ENCODE data around the gene METTL23. TPM values are rescaled to one million over a fixed set of nuclear protein-coding genes. Genes with fewer than 3 reads are reported as not detected.

The METTL23 gene
- total RNA-seq, 4 donors from 2014 or later: 11.2 to 34.1 (median 24.7) TPM; not detected in 1

DNA sequence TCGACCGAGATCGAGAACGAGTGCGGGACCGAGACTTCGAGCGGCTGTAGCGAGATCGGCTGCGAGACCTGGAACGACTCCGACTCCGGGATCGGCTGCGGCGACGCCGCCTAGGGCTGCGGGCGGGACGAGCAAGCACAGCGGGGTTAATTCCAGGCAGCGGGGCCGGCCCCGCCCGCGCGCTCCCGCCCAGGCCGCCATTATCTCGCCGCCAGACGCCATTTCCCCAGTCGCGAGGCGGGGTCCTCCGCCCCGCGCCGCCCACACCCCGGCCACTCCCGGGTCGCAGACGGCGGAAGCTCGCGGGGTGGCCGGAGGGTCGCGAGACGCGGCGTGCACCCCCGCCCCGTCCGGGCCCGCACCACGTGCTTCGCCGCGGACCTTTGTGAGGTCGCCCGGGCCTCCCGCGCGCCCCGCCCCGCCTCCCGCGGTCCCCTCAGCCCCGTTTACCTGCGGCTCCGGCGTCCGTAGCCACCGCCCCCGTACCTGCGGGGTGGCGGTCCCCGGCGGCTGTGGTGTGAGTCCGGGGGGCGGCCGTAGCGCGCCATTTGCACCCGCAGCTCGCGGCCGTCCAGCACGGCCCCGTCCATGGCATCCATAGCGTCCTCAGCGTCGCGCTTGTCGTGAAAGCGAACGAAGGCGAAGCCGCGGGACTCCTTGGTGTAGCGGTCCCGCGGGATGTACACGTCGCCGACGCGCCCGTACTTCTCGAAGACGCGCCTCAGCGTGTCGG lies 9.9 kb downstream of the METTL23 start:
- no peaks in the 10 kb centered on the region for H3K9me3 ChIP-seq
- peaks cover 37 to 76% (median 47%) of the 10 kb centered on the region in 4 donors for H3K4me1 ChIP-seq
- H3K27ac ChIP-seq: peak overlapping the region; percentile 99 to 100 (median 100)
- in situ Hi-C loops (cut with MboI; ENCODE audit: low pct_ligation_motif_present in 1 of 4, low pct_unique_long_range_greater_than_20kb in 1 of 4, low sequenced_read_pairs in 3 of 4) (no loop called here), intact Hi-C loops (cut with DNase I; ENCODE audit: low total_unique reads) (no loop called here)
- DNase-seq: peak; percentile 82
- H3K27me3 ChIP-seq: no peaks in the 10 kb centered on the region
- H3K36me3 ChIP-seq: peaks cover 0 to 37% (median 10%) of the 10 kb centered on the region in 4 donors
- 1% methylated on average over 54 of the region's 117 CpGs; no CpG with 5 or more reads in 1 of the 2 donors for WGBS, 2 donors (ENCODE audit: low coverage in 1 of 2)
- peak overlapping the region; percentile 82 to 100 (median 93) for H3K4me3 ChIP-seq
- TF ChIP-seq, protein P1, sequence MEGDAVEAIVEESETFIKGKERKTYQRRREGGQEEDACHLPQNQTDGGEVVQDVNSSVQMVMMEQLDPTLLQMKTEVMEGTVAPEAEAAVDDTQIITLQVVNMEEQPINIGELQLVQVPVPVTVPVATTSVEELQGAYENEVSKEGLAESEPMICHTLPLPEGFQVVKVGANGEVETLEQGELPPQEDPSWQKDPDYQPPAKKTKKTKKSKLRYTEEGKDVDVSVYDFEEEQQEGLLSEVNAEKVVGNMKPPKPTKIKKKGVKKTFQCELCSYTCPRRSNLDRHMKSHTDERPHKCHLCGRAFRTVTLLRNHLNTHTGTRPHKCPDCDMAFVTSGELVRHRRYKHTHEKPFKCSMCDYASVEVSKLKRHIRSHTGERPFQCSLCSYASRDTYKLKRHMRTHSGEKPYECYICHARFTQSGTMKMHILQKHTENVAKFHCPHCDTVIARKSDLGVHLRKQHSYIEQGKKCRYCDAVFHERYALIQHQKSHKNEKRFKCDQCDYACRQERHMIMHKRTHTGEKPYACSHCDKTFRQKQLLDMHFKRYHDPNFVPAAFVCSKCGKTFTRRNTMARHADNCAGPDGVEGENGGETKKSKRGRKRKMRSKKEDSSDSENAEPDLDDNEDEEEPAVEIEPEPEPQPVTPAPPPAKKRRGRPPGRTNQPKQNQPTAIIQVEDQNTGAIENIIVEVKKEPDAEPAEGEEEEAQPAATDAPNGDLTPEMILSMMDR (IDR thresholded peaks at IDR 0.05): peak; percentile 20 to 57 (median 31)
- TF ChIP-seq POLR2A (IDR thresholded peaks at IDR 0.05): peak; percentile 50
- TF ChIP-seq POLR2AphosphoS5 (IDR thresholded peaks at IDR 0.05): peak in 2 of 3 donors; percentile 64 to 65
- TF ChIP-seq EP300 (IDR thresholded peaks at IDR 0.05; ENCODE audit: low read depth): no peak

GRCh38 chr17:76737082-76737675 lies 10.5 kb downstream of the METTL23 start, which contains the start of gene SRSF2:
SRSF2 (minus strand) TSS chr17:76737331; CDS start chr17:76737160, 171 bp downstream.
- H3K9me3 ChIP-seq: no peaks in the 10 kb centered on the region
- peak within 1 kb of the TSS; percentile 82 to 100 (median 93) for H3K4me3 ChIP-seq
- H3K4me1 ChIP-seq: peaks cover 30 to 70% (median 46%) of the 10 kb centered on the region in 4 donors
- WGBS, 2 donors (ENCODE audit: low coverage in 1 of 2): 0 to 1% methylated on average over 1 to 60 of the region's 60 CpGs
- in situ Hi-C loops (cut with MboI; ENCODE audit: low pct_ligation_motif_present in 1 of 4, low pct_unique_long_range_greater_than_20kb in 1 of 4, low sequenced_read_pairs in 3 of 4) (no loop called here), intact Hi-C loops (cut with DNase I; ENCODE audit: low total_unique reads) (no loop called here)
- no peaks in the 10 kb centered on the region for H3K27me3 ChIP-seq
- peak within 1 kb of the TSS; percentile 99 to 100 (median 100) for H3K27ac ChIP-seq
- DNase-seq: peak; percentile 98
- TF ChIP-seq POLR2A (IDR thresholded peaks at IDR 0.05) (peak; percentile 100), POLR2AphosphoS5 (IDR thresholded peaks at IDR 0.05) (peak; percentile 99 to 100 (median 100))
- TF ChIP-seq, protein P1 (IDR thresholded peaks at IDR 0.05): no peak
- H3K36me3 ChIP-seq: peaks cover 0 to 40% (median 13%) of the 10 kb centered on the region in 4 donors

DNA sequence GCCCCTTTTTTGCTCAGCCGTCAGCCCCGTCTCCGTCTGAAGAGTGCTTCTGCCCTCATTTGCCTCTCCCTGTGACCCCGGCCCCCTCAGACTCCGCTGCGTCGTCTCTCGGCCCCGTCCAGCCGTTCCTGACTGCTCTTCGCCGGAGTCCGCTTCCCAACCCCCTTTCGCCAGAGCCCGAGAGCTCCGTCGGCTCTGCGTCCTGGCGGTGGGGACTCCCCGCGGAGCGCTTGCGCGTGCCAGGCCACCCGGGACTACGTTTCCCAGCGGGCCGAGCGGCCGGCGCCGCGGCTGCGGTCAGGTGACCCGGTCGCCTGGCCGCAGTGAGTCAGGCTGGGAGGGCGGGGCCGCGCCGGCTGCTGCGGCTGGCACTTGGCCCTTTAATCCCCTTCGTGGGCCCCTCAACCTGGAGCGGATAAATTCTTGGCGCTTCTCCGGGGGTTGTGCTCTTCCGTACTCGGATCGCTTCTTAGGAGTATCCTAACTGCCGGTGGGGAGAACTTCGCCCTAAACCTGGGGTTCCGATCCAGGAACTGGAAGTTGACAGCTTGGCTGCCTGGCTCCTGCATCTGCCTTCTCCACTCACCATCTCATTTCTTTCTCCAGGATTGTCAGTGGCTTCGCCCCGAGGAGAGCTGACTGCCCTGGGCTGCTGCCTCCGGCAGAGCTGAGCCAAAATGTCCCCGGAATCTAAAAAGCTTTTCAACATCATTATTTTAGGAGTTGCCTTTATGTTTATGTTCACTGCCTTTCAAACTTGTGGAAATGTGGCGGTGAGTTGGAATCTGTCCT lies 11.2 kb downstream of the METTL23 start, which contains the start of gene MFSD11:
Gene MFSD11 (plus strand): TSS at position 444 of the 792 bp plus-strand sequence. CDS start 234 bp downstream, at position 678.
- intact Hi-C loops (cut with DNase I; ENCODE audit: low total_unique reads): no loop called here
- WGBS, 2 donors (ENCODE audit: low coverage in 1 of 2): 0 to 1% methylated on average over 8 to 48 of the region's 57 CpGs
- peaks cover 0 to 40% (median 13%) of the 10 kb centered on the region in 4 donors for H3K36me3 ChIP-seq
- no peaks in the 10 kb centered on the region for H3K27me3 ChIP-seq
- peak; percentile 5 for TF ChIP-seq POLR2A (IDR thresholded peaks at IDR 0.05)
- peak; percentile 5 for TF ChIP-seq EP300 (IDR thresholded peaks at IDR 0.05; ENCODE audit: low read depth)
- TF ChIP-seq, protein P1 (IDR thresholded peaks at IDR 0.05): peak in 2 of 5 experiments; percentile 13 to 38
- peak; percentile 43 to 79 (median 51) for TF ChIP-seq POLR2AphosphoS5 (IDR thresholded peaks at IDR 0.05)
- no peaks in the 10 kb centered on the region for H3K9me3 ChIP-seq
- DNase-seq: peak; percentile 93
- H3K27ac ChIP-seq: peak within 1 kb of the TSS; percentile 99 to 100 (median 100)
- H3K4me1 ChIP-seq: peaks cover 24 to 63% (median 42%) of the 10 kb centered on the region in 4 donors
- in situ Hi-C loops (cut with MboI; ENCODE audit: low pct_ligation_motif_present in 1 of 4, low pct_unique_long_range_greater_than_20kb in 1 of 4, low sequenced_read_pairs in 3 of 4): no loop called here
- H3K4me3 ChIP-seq: peak within 1 kb of the TSS; percentile 82 to 100 (median 93)

All from transverse colon (tissue), 4 donors.